Measurements from ENCODE around the gene GCN1.
A peak's percentile ranks its signal among the peaks of the same experiment; 100 is the strongest.

Gene GCN1

GRCh38 chr12:120090626-120091295, 103.8 kb downstream of the GCN1 start:
- no peak for TF ChIP-seq CTCF (IDR thresholded peaks at IDR 0.05; ENCODE audit: low read depth, low read length)
- DNase-seq (ENCODE audit: extremely low read depth, low read depth), result no peak

GRCh38 chr12:120090206-120090605, 104.3 kb downstream of the GCN1 start:
- no peak for TF ChIP-seq CTCF (IDR thresholded peaks at IDR 0.05; ENCODE audit: low read depth, low read length)
- DNase-seq (ENCODE audit: extremely low read depth, low read depth), result no peak

GRCh38 chr12:120089796-120090195, 104.7 kb downstream of the GCN1 start:
- no peak for TF ChIP-seq CTCF (IDR thresholded peaks at IDR 0.05; ENCODE audit: low read depth, low read length)
- DNase-seq (ENCODE audit: extremely low read depth, low read depth), result no peak

GRCh38 chr12:120089105-120089504, 105.4 kb downstream of the GCN1 start:
- TF ChIP-seq CTCF (IDR thresholded peaks at IDR 0.05; ENCODE audit: low read depth, low read length), result no peak
- DNase-seq (ENCODE audit: extremely low read depth, low read depth), result no peak

- peak; percentile 97 for TF ChIP-seq CTCF (IDR thresholded peaks at IDR 0.05; ENCODE audit: low read depth, low read length)
- peak; percentile 97 for DNase-seq (ENCODE audit: extremely low read depth, low read depth)
Measured at GRCh38 chr12:120086801-120087621, 107.5 kb downstream of the GCN1 start.

- DNase-seq (ENCODE audit: extremely low read depth, low read depth), result no peak
- no peak for TF ChIP-seq CTCF (IDR thresholded peaks at IDR 0.05; ENCODE audit: low read depth, low read length)
Measured at GRCh38 chr12:120085920-120086645, 108.4 kb downstream of the GCN1 start.

GRCh38 chr12:120081641-120082040, 112.9 kb downstream of the GCN1 start:
- no peak for DNase-seq (ENCODE audit: extremely low read depth, low read depth)
- no peak for TF ChIP-seq CTCF (IDR thresholded peaks at IDR 0.05; ENCODE audit: low read depth, low read length)
